HepG2 (cell line): ENCODE data around the gene ZNF548. TPM values are rescaled to one million over a fixed set of nuclear protein-coding genes. Genes with fewer than 3 reads are reported as not detected.

Experiments
- AGO2 ChIP-seq: fragments of 200-400 bp; formaldehyde crosslinking; optimal IDR thresholded peaks from 2 replicates; pipeline ENCODE3; 2017; ENCODE audit warnings: mild to moderate bottlenecking, low read depth, low read length, moderate library complexity
- AHDC1 ChIP-seq: sonication (generic); formaldehyde crosslinking; IDR thresholded peaks from 2 replicates; pipeline ENCODE4 v1.5.1; 2020; ENCODE audit warnings: mild to moderate bottlenecking, missing genetic modification reagents, borderline replicate concordance
- ARID2 ChIP-seq: sonication (generic); formaldehyde crosslinking; IDR thresholded peaks from 2 replicates; pipeline ENCODE4 v1.8.1; 2022; ENCODE audit warnings: mild to moderate bottlenecking, missing genetic modification reagents, borderline replicate concordance
- BCL6 ChIP-seq: IDR thresholded peaks from 2 replicates; pipeline ENCODE4 v1.6.1; 2016; ENCODE audit warnings: missing genetic modification reagents, missing compliant biosample characterization
- MYNN ChIP-seq: sonication (generic); formaldehyde crosslinking; IDR thresholded peaks from 2 replicates; pipeline ENCODE4 v1.4.0; 2020; ENCODE audit warnings: mild to moderate bottlenecking, low read depth, missing genetic modification reagents
- PAXIP1 ChIP-seq: sonication (generic); formaldehyde crosslinking; conservative IDR thresholded peaks from 2 replicates; pipeline ENCODE4 v1.4.0; 2020; ENCODE audit warnings: mild to moderate bottlenecking, missing genetic modification reagents, moderate library complexity
- RARA ChIP-seq: IDR thresholded peaks from 2 replicates; pipeline ENCODE4 v1.6.1; 2016; ENCODE audit warnings: missing genetic modification reagents, missing compliant biosample characterization
- SIX1 ChIP-seq: sonication (generic); formaldehyde crosslinking; IDR thresholded peaks from 2 replicates; pipeline ENCODE4 v1.4.0; 2020; ENCODE audit warnings: missing genetic modification reagents, borderline replicate concordance
- TAF1 ChIP-seq: sonication (generic); formaldehyde crosslinking; IDR thresholded peaks from 2 replicates; pipeline ENCODE4 v1.4.0; 2020; ENCODE audit warnings: missing genetic modification reagents
- ZBTB43 ChIP-seq: sonication (generic); formaldehyde crosslinking; conservative IDR thresholded peaks from 2 replicates; pipeline ENCODE4 v1.4.0; 2020; ENCODE audit warnings: missing genetic modification reagents
- ZFP36L1 ChIP-seq: sonication (generic); formaldehyde crosslinking; IDR thresholded peaks from 2 replicates; pipeline ENCODE4 v1.8.0; 2022; ENCODE audit warnings: mild to moderate bottlenecking, missing genetic modification reagents, moderate library complexity
- ZNF331 ChIP-seq: sonication (generic); formaldehyde crosslinking; IDR thresholded peaks from 2 replicates; pipeline ENCODE4 v1.4.0; 2020; ENCODE audit warnings: missing genetic modification reagents
- ZNF687 ChIP-seq: sonication (generic); formaldehyde crosslinking; IDR thresholded peaks from 2 replicates; pipeline ENCODE4 v1.5.1; 2020; ENCODE audit warnings: mild to moderate bottlenecking, missing genetic modification reagents, moderate library complexity
- polyA plus RNA-seq, 8 experiments: library from polyadenylated mRNA; depleted of rRNA in 3 of 8; stranded (reverse) in 7 of 8; unstranded in 1 of 8; fragments of >200 nt; fragmentation: Illumina TruSeq in 4 of 8; extraction: Trizol in 4 of 8; gene quantifications; 2 replicates each; pipeline versions ENCODE4 v1.2.1 to v1.2.3, GENCODE V29; 2011 to 2016; ENCODE audit warnings: low read depth in 4 of 8, missing spikeins in 1 of 8, mixed read lengths in 1 of 8; ENCODE audit not compliant: insufficient read depth in 1 of 8
- total RNA-seq, 5 experiments: library from RNA; depleted of rRNA; stranded (reverse); fragments of >200 nt; fragmentation: Illumina TruSeq; extraction: Trizol; gene quantifications; 2 replicates each; pipeline ENCODE4 v1.2.3, GENCODE V29; 2016; ENCODE audit warnings: low read depth in 1 of 5

The ZNF548 gene
- total and polyA plus RNA-seq, 2 of the 13 experiments (the other 11 are each of a cell fraction or from before 2014, with no cell fraction given) = 19.6 to 24.9 TPM

GRCh38 chr19:57403737-57404563, 14.3 kb downstream of the ZNF548 start (continued):
- TF ChIP-seq PAXIP1 (0 out of 2 replicates have a peak, but pooled peaks have one; percentile 29), RARA (CRISPR knock-in tag) (peak; percentile 87), ZFP36L1 (no peak), BCL6 (CRISPR knock-in tag) (peak; percentile 46; the same call in 1 of the 2 replicates), ZBTB43 (CRISPR knock-in tag) (no peak), TAF1 (CRISPR knock-in tag) (0 out of 2 replicates have a peak, but pooled peaks have one; percentile 26), SIX1 (CRISPR knock-in tag) (peak; percentile 29; the same call in 1 of the 2 replicates), AHDC1 (CRISPR knock-in tag) (no peak), ZNF331 (CRISPR knock-in tag) (peak; percentile 66; the same call in 1 of the 2 replicates), ARID2 (CRISPR knock-in tag) (no peak), ZNF687 (CRISPR knock-in tag) (peak; percentile 33; the same call in 1 of the 2 replicates), AGO2 (peak; percentile 55), MYNN (peak; percentile 98)
